ENCODE data around the gene MAGI3. TPM values are rescaled to one million over a fixed set of nuclear protein-coding genes. Genes with fewer than 3 reads are reported as not detected.

MAGI3 gene
- total and polyA plus RNA-seq, 7 donors: 11.4 to 22.5 (median 18.9) TPM

DNA sequence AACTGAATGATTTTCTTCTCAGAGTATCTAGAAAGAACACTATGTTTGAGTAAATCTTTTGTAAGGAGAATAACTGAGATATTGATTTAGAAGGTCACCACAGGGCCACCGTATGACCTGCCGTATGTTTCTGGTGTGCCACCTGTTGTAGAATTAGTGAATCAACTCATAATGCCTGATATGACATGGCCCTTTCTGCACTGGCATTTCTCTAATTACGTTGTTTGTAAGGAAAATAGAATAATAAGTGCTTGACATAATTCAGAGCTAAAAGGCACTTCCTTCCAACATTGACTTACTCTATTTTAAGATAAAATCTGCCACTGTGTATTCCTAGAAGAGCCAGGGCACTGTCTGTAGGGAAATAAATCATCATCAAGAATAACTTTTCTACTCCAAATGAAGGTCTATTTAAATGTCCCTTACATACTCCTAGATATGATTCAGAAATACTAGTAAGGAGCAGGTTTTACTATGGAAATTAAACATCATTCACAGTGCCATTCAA is 267.3 kb downstream of the MAGI3 start:
- no peak overlapping the region for H3K4me3 ChIP-seq
- DNase-seq: no peak
- TF ChIP-seq POLR2AphosphoS5 (IDR thresholded peaks at IDR 0.05) (no peak), POLR2A (IDR thresholded peaks at IDR 0.05) (no peak), EP300 (IDR thresholded peaks at IDR 0.05) (no peak)
- TF ChIP-seq, protein P1, sequence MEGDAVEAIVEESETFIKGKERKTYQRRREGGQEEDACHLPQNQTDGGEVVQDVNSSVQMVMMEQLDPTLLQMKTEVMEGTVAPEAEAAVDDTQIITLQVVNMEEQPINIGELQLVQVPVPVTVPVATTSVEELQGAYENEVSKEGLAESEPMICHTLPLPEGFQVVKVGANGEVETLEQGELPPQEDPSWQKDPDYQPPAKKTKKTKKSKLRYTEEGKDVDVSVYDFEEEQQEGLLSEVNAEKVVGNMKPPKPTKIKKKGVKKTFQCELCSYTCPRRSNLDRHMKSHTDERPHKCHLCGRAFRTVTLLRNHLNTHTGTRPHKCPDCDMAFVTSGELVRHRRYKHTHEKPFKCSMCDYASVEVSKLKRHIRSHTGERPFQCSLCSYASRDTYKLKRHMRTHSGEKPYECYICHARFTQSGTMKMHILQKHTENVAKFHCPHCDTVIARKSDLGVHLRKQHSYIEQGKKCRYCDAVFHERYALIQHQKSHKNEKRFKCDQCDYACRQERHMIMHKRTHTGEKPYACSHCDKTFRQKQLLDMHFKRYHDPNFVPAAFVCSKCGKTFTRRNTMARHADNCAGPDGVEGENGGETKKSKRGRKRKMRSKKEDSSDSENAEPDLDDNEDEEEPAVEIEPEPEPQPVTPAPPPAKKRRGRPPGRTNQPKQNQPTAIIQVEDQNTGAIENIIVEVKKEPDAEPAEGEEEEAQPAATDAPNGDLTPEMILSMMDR (IDR thresholded peaks at IDR 0.05): no peak
- WGBS, 2 donors: 89 to 91% methylated on average over 3 of the region's 3 CpGs
- no peaks in the 10 kb centered on the region for H3K9me3 ChIP-seq
- peak overlapping the region in 2 of 4 donors; percentile 41 to 56 for H3K27ac ChIP-seq
- H3K27me3 ChIP-seq: no peaks in the 10 kb centered on the region
- peaks cover 0 to 7% (median 0%) of the 10 kb centered on the region in 4 donors for H3K36me3 ChIP-seq
- H3K4me1 ChIP-seq: peaks cover 0 to 61% (median 28%) of the 10 kb centered on the region in 4 donors
- intact Hi-C loops (cut with DNase I): no loop called here

DNA sequence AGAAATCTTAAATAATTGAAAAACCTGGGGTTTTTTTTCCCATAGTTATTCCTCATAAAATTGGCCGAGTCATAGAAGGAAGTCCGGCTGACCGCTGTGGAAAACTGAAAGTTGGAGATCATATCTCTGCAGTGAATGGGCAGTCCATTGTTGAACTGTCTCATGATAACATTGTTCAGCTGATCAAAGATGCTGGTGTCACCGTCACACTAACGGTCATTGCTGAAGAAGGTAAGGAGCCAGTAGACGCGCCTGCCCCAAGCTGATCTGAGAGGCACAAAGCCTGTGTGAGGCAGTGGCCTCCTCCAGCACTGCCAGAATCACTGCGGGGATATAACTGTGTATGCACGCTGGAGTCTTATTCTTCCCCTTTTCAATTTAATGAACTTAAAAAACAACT is 268.7 kb downstream of the MAGI3 start:
- Histone ChIP-seq H3K36me3 (peaks cover 0 to 4% (median 0%) of the 10 kb centered on the region in 4 donors), H3K9me3 (no peaks in the 10 kb centered on the region), H3K27ac (peak overlapping the region in 3 of 4 donors; percentile 38 to 61 (median 49)), H3K4me1 (peaks cover 0 to 75% (median 38%) of the 10 kb centered on the region in 4 donors), H3K27me3 (no peaks in the 10 kb centered on the region), H3K4me3 (no peak overlapping the region)
- 93 to 96% methylated on average over 9 of the region's 9 CpGs for WGBS, 2 donors
- DNase-seq: no peak
- intact Hi-C loops (cut with DNase I): no loop called here
- TF ChIP-seq POLR2A (IDR thresholded peaks at IDR 0.05) (no peak), POLR2AphosphoS5 (IDR thresholded peaks at IDR 0.05) (no peak), EP300 (IDR thresholded peaks at IDR 0.05) (no peak)
- TF ChIP-seq, protein P1 (IDR thresholded peaks at IDR 0.05): no peak

DNA sequence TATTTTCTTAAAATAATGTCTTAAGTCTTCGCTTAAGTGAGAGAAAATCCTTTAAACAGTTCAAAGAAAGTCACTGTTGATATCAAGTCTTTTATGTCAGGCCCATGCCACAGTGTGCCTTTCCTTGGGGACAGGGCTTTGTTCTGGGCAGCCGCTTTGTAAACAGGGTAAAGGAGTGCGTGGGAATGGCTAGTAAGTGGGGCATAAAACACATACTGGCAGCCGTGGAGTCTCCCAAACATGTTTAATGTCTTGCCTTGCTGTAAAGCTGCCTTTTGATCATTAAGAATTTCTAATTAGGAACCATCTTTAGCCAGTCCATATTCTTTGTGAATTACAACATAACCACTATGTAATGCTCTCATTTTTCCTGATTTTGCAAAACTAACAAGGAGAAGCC is 269.2 kb downstream of the MAGI3 start:
- no peak for DNase-seq
- WGBS, 2 donors: 91% methylated on average over 4 of the region's 4 CpGs
- H3K4me1 ChIP-seq: peaks cover 0 to 78% (median 38%) of the 10 kb centered on the region in 4 donors
- intact Hi-C loops (cut with DNase I): no loop called here
- H3K9me3 ChIP-seq: no peaks in the 10 kb centered on the region
- no peak overlapping the region for H3K4me3 ChIP-seq
- no peaks in the 10 kb centered on the region for H3K27me3 ChIP-seq
- no peaks in the 10 kb centered on the region for H3K36me3 ChIP-seq
- peak overlapping the region in 3 of 4 donors; percentile 38 to 61 (median 49) for H3K27ac ChIP-seq
- TF ChIP-seq POLR2AphosphoS5 (IDR thresholded peaks at IDR 0.05) (peak in 1 of 4 donors; percentile 38), EP300 (IDR thresholded peaks at IDR 0.05) (no peak)
- TF ChIP-seq, protein P1 (IDR thresholded peaks at IDR 0.05): no peak

DNA sequence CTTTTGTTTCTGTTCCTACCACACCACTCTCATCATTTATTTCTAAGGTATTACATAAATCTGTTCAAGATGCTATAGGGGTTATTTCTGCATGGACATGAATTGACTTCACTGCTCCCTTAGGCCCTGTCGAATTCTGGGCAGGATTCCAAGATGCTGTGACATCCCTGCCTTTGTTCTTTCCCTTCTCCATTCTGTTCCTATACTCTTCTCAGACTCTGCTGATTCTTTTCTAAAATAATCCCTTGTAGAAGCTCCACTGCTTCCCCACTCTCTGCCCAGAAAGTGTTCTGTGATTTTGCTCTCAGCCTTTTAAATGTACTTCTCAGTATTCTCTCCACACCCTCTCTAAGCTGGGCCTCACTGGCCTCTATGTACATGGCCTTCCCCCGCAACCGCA is 269.8 kb downstream of the MAGI3 start:
- intact Hi-C loops (cut with DNase I): no loop called here
- 62 to 76% methylated on average over 3 of the region's 3 CpGs for WGBS, 2 donors
- peak overlapping the region in 3 of 4 donors; percentile 38 to 61 (median 49) for H3K27ac ChIP-seq
- no peaks in the 10 kb centered on the region for H3K36me3 ChIP-seq
- no peak overlapping the region for H3K4me3 ChIP-seq
- no peaks in the 10 kb centered on the region for H3K27me3 ChIP-seq
- TF ChIP-seq POLR2A (IDR thresholded peaks at IDR 0.05) (no peak), POLR2AphosphoS5 (IDR thresholded peaks at IDR 0.05) (no peak)
- TF ChIP-seq, protein P1 (IDR thresholded peaks at IDR 0.05): no peak
- DNase-seq: no peak
- H3K9me3 ChIP-seq: no peaks in the 10 kb centered on the region
- H3K4me1 ChIP-seq: peaks cover 0 to 78% (median 38%) of the 10 kb centered on the region in 4 donors

DNA sequence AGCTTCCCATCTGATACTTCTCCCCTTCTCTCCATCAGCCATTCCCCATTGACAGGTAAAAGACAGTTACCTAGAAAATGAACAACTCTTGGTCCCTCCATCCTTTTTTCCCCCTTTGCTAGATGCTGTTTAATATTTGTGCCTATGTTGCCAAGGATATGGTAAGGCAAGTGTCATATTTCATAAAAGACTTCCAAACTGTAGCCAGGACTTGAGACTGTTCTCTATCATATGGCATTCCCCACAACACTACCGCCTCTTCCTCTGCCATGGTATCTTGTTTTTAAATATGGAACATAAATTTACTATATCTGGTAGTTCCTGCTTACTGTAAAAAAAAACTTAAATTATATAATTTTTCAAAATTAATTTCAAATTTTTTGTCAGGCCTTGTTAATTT is 271.8 kb downstream of the MAGI3 start:
- peak overlapping the region in 3 of 4 donors; percentile 17 to 53 (median 50) for H3K27ac ChIP-seq
- 98 to 99% methylated on average over 1 of the region's 1 CpG for WGBS, 2 donors
- DNase-seq: no peak
- H3K27me3 ChIP-seq: no peaks in the 10 kb centered on the region
- H3K36me3 ChIP-seq: no peaks in the 10 kb centered on the region
- H3K4me3 ChIP-seq: no peak overlapping the region
- H3K9me3 ChIP-seq: no peaks in the 10 kb centered on the region
- H3K4me1 ChIP-seq: peaks cover 0 to 72% (median 33%) of the 10 kb centered on the region in 4 donors
- intact Hi-C loops (cut with DNase I): no loop called here
- TF ChIP-seq EP300 (IDR thresholded peaks at IDR 0.05) (no peak), POLR2AphosphoS5 (IDR thresholded peaks at IDR 0.05) (peak in 2 of 4 donors; percentile 23 to 50), POLR2A (IDR thresholded peaks at IDR 0.05) (no peak)
- TF ChIP-seq, protein P1 (IDR thresholded peaks at IDR 0.05): no peak
